GM10266 (cell line): ENCODE results near the gene CLDN14.

Experiments
- DNase-seq: peaks from one replicate; pipeline ENCODE4 v3.0.0; 2012; ENCODE audit errors: extremely low spot score
- TF ChIP-seq, protein P1 (sequence below): IDR thresholded peaks from 2 replicates; pipeline ENCODE4 v1.5.1; 2012; ENCODE audit warnings: mild to moderate bottlenecking, low read depth; ENCODE audit not compliant: control insufficient read depth, insufficient read depth; ENCODE audit errors: missing control alignments

The CLDN14 gene

DNA sequence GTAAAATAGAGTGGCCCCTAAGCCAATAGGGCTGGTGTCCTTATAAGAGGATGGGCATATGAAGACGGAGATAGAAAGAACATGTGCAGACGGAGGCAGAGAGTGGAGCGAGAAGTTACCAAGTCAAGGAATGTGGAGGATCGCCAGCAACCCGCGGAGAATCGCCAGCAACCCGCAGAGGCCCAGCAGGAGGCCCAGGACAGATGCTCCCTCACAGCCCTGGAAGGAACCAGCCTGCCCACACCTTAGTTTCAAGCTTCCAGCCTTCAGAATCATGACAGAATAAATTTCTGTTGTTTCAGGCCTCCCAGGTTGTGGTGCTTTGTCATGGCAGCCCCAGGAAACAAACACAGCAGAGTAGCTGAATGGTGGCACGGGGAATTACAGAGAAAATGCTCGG is 9.6 kb downstream of the CLDN14 start:
- no peak for DNase-seq
- TF ChIP-seq, protein P1, sequence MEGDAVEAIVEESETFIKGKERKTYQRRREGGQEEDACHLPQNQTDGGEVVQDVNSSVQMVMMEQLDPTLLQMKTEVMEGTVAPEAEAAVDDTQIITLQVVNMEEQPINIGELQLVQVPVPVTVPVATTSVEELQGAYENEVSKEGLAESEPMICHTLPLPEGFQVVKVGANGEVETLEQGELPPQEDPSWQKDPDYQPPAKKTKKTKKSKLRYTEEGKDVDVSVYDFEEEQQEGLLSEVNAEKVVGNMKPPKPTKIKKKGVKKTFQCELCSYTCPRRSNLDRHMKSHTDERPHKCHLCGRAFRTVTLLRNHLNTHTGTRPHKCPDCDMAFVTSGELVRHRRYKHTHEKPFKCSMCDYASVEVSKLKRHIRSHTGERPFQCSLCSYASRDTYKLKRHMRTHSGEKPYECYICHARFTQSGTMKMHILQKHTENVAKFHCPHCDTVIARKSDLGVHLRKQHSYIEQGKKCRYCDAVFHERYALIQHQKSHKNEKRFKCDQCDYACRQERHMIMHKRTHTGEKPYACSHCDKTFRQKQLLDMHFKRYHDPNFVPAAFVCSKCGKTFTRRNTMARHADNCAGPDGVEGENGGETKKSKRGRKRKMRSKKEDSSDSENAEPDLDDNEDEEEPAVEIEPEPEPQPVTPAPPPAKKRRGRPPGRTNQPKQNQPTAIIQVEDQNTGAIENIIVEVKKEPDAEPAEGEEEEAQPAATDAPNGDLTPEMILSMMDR = no peak

DNA sequence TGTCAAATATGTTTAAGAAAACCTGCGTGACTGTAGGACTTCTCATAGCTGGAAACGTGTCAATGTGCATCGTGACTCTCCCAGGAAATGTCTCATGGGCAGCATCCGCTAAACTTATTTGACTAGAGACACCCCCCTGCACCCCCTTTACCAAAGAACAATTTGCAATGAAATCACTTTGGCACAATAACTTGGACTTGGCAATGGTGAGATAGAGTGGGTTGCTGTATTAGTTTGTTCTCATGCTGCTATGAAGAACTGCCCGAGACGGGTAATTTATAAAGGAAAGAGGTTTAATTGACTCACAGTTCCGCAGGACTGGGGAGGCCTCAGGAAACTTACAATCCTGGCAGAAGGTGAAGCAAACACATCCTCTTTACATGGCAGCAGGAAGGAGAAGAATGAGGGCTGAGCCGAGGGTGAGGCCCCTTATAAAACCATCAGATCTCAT is 13.8 kb downstream of the CLDN14 start:
- no peak for DNase-seq

DNA sequence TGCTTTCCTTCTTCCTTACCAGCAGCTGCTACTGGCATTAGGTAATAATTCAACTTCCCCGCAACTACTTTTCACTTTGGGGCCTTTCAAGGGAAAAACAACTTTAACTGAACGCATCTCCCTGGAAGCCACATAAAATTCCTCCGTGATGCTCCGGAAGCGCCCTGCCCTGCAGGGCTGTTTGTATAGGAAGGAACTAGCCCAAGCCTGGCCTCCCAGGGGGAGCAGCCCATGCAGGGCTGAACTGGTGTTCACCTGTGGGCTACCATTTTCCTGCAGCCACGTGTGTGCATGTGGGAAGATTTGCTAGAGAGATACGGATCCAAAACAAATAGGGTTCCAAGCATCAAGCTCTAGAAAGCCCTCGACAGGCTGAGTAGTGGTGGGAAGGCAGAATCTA is 14.4 kb downstream of the CLDN14 start:
- no peak for DNase-seq
- TF ChIP-seq, protein P1 = no peak

More for the DNA sequence above, 13.8 kb downstream of the CLDN14 start:
- TF ChIP-seq, protein P1 = no peak

DNA sequence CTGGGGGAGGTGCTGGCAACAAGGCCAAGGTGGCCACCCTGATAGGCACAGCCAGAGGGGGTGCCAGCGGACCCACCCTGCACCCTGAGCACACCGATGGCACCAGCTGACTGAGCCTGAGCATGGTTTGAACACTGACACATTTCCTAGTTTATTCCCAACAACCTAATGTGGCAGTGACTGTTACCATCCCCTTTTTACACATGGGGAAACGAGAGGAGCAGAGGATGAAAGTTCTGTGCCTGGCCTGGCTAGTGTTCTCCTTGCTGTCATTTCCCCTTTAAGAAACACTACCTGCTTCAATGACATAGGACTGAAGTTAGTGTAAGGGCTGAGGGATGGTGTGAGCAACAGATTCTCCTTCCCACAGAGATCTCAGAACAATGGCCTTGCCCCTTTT is 15.3 kb downstream of the CLDN14 start:
- TF ChIP-seq, protein P1 = no peak
- no peak for DNase-seq

DNA sequence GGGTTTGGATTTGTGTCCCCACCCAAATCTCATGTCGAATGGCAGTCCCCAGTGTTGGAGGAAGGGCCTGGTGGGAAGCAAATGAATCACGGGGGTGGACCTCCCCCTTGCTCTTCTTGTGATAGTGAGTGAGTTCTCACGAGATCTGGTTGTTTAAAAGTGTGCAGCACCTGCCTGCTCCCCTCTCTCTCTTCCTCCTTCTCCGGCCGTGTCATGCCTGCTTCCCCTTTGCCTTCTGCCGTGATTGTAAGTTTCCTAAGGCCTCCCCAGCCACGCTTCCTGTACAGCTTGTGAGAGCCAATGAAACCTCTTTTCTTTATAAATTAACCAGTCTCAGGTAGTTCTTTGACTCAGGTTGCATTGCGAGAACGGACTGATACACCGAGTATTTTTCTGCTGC is 15.9 kb downstream of the CLDN14 start:
- DNase-seq = no peak
- TF ChIP-seq, protein P1 = no peak

DNA sequence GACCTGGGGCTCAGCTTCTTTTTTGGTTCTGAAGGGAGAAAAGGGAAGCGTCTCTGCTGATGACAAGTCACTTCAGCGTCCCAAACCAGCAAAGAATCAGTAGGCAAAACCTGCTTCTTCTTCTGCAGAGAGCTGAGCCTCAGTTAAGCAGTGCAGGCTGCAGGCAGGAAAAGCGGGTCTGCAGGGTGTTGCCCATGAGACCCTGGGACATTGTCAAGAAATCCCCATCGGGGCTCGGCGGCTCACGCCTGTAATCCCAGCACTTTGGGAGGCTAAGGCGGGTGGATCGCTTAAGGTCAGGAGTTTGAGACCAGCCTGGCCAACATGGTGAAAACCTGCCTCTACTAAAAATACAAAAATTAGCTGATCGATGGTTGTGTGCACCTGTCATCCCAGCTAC is 16.7 kb downstream of the CLDN14 start:
- TF ChIP-seq, protein P1 = no peak
- DNase-seq = no peak

DNA sequence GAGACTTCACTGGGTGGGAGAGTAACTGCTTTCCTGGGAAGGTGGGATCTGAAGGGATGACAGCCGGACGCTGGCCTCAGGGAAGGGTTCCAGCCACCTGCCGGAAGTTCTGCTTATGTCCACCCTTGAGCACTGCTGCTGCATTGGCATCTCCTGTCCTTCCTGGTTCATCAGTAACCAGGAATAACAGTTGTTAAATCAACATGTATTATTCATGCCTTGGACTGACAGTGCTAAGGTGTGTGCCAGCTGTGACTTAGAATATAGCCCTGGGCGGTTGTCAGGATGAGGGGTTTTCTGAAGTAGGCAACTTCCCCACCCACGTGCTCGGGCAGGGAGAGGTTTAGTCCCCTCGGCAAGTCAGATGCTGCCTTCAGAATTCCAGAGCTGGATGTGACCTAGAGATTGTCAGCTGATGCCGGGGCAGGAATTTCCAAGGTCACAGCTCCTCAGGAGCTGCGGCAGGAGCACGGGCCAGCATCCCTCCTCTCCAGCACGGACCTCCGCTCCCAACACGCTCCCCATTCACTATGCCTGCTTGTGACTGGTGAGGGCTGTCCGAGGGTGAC is 17.9 kb downstream of the CLDN14 start:
- no peak for DNase-seq
- TF ChIP-seq, protein P1 = no peak
